Activated naive CD8-positive, alpha-beta T cell (primary cell): ENCODE results near the gene KLF16.
"Not testable (repeated sequence)": the region's sequence is repeated elsewhere in the genome, so short reads cannot be mapped to it uniquely, and the experiment has no call there.

Experiments used
- H3K27ac Mint-ChIP-seq: one replicate; pipeline ENCODE4 v1.8.0; 2021; ENCODE audit warnings: mixed read lengths
- H3K27me3 Mint-ChIP-seq: one replicate; pipeline ENCODE4 v1.8.0; 2021; ENCODE audit warnings: mixed read lengths
- H3K36me3 Mint-ChIP-seq: one replicate; pipeline ENCODE4 v1.8.0; 2021; ENCODE audit warnings: mixed read lengths
- H3K4me1 Mint-ChIP-seq: one replicate; pipeline ENCODE4 v1.8.0; 2021; ENCODE audit warnings: low read depth, mixed read lengths
- H3K4me3 Mint-ChIP-seq: one replicate; pipeline ENCODE4 v1.8.0; 2021; ENCODE audit warnings: mild to moderate bottlenecking, mixed read lengths
- H3K9me3 Mint-ChIP-seq: one replicate; pipeline ENCODE4 v1.8.0; 2021; ENCODE audit warnings: low read depth, mixed read lengths

Gene KLF16

DNA sequence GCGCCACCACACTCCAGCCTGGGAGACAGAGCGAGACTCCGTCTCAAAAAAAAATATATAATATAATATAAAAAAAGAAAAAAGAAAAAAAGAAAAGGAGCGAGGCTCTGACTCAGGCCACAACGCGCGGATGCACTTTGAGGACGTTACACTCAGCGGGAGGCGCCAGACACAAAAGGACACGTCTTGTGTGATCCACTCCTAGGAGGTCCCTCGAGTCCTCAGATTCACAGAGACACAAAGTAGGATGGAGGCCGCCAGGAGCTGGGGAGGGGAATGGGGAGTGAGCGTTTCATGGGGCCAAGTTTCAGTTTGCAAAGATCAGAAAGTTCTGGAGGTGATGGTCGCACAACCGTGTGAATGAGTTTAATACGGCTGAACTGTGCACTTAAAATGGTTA is 30.4 kb upstream of the KLF16 start:
- H3K36me3 Mint-ChIP-seq, result no peaks in the 10 kb centered on the region
- H3K4me1 Mint-ChIP-seq, result peaks cover 27% of the 10 kb centered on the region
- no peaks in the 10 kb centered on the region for H3K9me3 Mint-ChIP-seq
- H3K4me3 Mint-ChIP-seq, result no peak overlapping the region
- peak overlapping the region; percentile 81 for H3K27ac Mint-ChIP-seq
- H3K27me3 Mint-ChIP-seq, result no peaks in the 10 kb centered on the region

- Mint-ChIP-seq H3K4me1 (peaks cover 7% of the 10 kb centered on the region), H3K27me3 (no peaks in the 10 kb centered on the region), H3K4me3 (no peak overlapping the region), H3K27ac (no peak overlapping the region), H3K9me3 (no peaks in the 10 kb centered on the region), H3K36me3 (no peaks in the 10 kb centered on the region)
Observed at GRCh38 chr19:1889907-1890306, 26.5 kb upstream of the KLF16 start.

GRCh38 chr19:1888385-1888784 is 25.0 kb upstream of the KLF16 start:
- no peak overlapping the region for H3K4me3 Mint-ChIP-seq
- H3K27me3 Mint-ChIP-seq, result no peaks in the 10 kb centered on the region
- no peaks in the 10 kb centered on the region for H3K36me3 Mint-ChIP-seq
- peaks cover 9% of the 10 kb centered on the region for H3K4me1 Mint-ChIP-seq
- H3K9me3 Mint-ChIP-seq, result no peaks in the 10 kb centered on the region
- H3K27ac Mint-ChIP-seq, result no peak overlapping the region

DNA sequence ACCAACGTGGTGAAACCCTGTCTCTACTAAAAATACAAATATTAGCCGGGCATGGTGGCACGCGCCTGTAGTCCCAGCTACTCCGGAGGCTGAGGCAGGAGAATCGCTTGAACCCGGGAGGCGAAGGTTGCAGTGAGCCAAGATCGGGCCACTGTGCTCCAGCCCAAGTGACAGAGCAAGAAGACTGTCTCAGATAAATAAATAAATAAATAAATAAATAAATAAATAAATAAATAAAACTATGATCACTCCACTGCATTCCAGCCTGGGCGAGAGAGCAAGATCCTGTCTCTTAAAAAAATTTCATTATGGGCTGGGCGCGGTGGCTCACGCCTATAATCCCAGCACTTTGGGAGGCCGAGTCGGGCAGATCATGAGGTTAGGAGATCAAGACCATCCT is 23.0 kb upstream of the KLF16 start:
- H3K27me3 Mint-ChIP-seq, H3K27ac Mint-ChIP-seq, H3K9me3 Mint-ChIP-seq, H3K36me3 Mint-ChIP-seq, H3K4me3 Mint-ChIP-seq: not testable (repeated sequence)
- peaks cover 24% of the 10 kb centered on the region for H3K4me1 Mint-ChIP-seq

GRCh38 chr19:1885398-1886119 is 22.2 kb upstream of the KLF16 start, which contains the start of gene ABHD17A:
Gene ABHD17A (minus strand): TSS chr19:1885496. CDS start chr19:1881566, 3,930 bp downstream.
- H3K27ac Mint-ChIP-seq, result peak within 1 kb of the TSS; percentile 96
- H3K36me3 Mint-ChIP-seq, H3K9me3 Mint-ChIP-seq, H3K27me3 Mint-ChIP-seq: not testable (repeated sequence)
- H3K4me3 Mint-ChIP-seq, result peak within 1 kb of the TSS; percentile 99
- H3K4me1 Mint-ChIP-seq, result peaks cover 27% of the 10 kb centered on the region

DNA sequence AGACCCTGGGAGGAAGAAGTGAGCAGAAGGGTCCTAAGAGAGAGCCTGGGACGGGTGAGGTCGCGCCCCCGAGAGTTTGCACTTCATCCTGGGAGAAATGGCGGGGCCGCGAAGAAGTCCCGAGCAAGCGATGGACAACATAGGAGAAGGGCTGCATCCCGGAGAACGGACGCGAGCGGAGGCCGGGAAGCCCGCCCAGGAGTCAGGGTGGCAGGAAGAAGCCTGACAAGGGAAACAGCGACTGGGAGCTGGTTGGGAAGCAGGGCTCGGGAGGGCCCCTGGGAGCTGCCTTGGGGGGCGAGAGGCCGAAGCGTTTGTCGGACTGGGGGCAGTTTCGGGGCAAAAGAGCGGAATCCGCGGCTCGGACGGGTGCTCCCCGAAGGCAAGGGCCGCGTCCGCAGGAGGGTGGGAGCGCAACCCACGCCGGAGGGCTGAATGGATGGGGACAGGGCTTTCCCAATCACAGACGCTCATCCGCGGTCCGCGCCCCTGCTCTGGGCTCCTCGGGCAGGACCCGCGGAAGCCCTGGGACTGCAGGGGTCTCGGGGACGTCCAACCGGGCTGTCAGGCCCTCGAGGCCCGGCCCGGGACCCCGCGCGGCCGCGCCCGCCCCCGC is 21.4 kb upstream of the KLF16 start:
- H3K27ac Mint-ChIP-seq, result peak overlapping the region; percentile 96
- no peaks in the 10 kb centered on the region for H3K9me3 Mint-ChIP-seq
- H3K27me3 Mint-ChIP-seq, result no peaks in the 10 kb centered on the region
- no peaks in the 10 kb centered on the region for H3K36me3 Mint-ChIP-seq
- peaks cover 27% of the 10 kb centered on the region for H3K4me1 Mint-ChIP-seq
- peak overlapping the region; percentile 99 for H3K4me3 Mint-ChIP-seq

- Mint-ChIP-seq H3K9me3 (no peaks in the 10 kb centered on the region), H3K4me1 (peaks cover 27% of the 10 kb centered on the region), H3K27ac (peak overlapping the region; percentile 96), H3K36me3 (no peaks in the 10 kb centered on the region), H3K27me3 (no peaks in the 10 kb centered on the region), H3K4me3 (peak overlapping the region; percentile 99)
Observed at GRCh38 chr19:1884291-1884718, 20.9 kb upstream of the KLF16 start.

DNA sequence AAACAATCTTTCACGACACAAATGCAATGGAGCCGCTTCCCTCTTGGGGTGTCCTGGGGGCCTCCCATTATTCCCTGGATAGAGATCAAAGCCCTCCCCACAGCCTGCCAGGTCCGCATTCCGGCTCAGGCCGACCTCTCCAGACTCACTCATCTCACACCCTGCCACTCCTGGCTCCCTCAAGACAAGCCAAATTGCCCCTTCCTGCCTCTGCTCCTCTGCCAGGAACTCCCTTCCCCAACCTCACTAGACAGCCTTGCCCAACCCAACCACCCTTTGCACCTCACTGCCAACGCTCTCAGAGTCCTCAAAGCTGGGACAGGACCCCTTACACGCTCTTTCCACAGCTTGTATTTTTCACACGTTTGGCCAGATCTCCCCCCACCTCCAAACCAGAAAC is 20.4 kb upstream of the KLF16 start:
- H3K36me3 Mint-ChIP-seq, result no peaks in the 10 kb centered on the region

GRCh38 chr19:1882786-1883692 is 19.7 kb upstream of the KLF16 start:
- peak overlapping the region; percentile 96 for H3K27ac Mint-ChIP-seq
- peak overlapping the region; percentile 99 for H3K4me3 Mint-ChIP-seq
- H3K4me1 Mint-ChIP-seq, result peaks cover 27% of the 10 kb centered on the region
- no peaks in the 10 kb centered on the region for H3K36me3 Mint-ChIP-seq
- H3K9me3 Mint-ChIP-seq, result no peaks in the 10 kb centered on the region
- H3K27me3 Mint-ChIP-seq, result no peaks in the 10 kb centered on the region

More for the DNA sequence above, 20.4 kb upstream of the KLF16 start:
- peak overlapping the region; percentile 99 for H3K4me3 Mint-ChIP-seq
- no peaks in the 10 kb centered on the region for H3K9me3 Mint-ChIP-seq
- H3K27ac Mint-ChIP-seq, result peak overlapping the region; percentile 96
- H3K4me1 Mint-ChIP-seq, result peaks cover 27% of the 10 kb centered on the region
- no peaks in the 10 kb centered on the region for H3K27me3 Mint-ChIP-seq

DNA sequence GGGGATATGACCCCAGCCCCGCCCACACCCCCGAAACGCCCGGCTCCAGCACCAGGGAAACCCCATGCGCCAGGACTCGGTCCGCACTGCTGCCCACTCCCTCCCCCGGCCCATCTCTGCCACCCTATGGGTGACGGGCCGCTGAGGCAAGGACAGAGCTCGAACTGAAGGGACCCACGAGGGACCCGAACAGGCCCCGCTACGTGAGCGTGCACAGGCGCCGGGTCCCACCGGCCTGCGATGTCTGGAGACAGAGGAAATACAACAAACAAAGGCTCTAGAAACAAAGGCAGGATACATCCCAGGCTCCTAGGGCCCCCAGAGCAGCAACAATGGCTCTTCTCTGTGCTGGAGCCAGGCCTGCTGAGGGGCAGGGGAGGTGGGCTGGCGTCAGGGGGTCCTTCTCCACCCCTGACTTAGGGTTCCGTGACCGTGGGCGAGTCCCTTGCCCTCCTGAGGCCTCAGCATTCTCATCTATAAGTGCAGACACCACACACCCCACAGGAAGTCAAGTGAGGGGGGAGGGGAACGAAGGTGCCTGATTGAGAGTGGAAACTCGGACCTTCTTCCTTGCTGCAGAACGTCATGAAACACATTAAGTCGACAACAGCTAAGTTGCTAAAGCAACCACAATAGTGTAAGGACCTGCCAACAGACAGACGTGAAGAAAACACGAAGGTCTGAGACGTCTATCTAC is 18.9 kb upstream of the KLF16 start:
- Mint-ChIP-seq H3K27me3 (no peaks in the 10 kb centered on the region), H3K36me3 (no peaks in the 10 kb centered on the region), H3K4me3 (peak overlapping the region; percentile 99), H3K4me1 (peaks cover 26% of the 10 kb centered on the region), H3K27ac (peak overlapping the region; percentile 96), H3K9me3 (no peaks in the 10 kb centered on the region)

DNA sequence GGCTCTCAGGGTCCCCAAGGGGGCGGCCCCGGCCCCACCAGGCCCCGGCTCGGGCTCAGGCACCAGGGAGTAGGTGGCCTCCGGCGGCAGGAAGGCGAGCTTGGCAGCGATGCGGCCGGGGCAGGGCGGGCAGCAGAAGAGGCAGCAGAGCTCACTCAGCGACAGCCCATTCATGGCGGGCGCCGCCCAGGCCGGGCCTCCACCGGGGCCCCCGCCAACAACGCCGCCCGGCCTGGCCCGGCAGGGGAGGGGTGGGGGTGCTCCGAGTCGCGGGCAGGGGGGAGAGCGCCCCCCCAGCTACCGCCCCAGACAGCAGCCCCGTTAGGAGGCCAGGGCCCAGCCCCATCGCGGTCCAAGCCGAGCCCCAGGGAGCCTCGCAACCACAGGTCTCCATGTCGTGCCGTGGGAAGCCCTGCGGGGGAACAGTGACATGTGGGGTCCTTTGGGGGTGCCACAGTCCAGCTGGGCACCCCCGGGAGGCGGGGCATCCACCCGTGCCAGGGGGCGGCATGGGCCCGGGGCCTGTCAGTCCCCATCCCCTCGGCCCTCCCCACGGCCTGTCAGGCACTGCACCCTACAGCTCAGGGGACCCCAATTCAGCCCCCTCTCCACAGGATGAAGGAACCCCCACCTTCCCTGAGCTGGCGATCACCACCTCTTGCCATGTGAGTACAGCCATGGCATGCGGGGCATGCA is 18.2 kb upstream of the KLF16 start:
- H3K36me3 Mint-ChIP-seq, H3K27me3 Mint-ChIP-seq, H3K9me3 Mint-ChIP-seq: not testable (repeated sequence)
- H3K4me3 Mint-ChIP-seq, result peak overlapping the region; percentile 99
- peaks cover 27% of the 10 kb centered on the region for H3K4me1 Mint-ChIP-seq
- H3K27ac Mint-ChIP-seq, result peak overlapping the region; percentile 96

GRCh38 chr19:1880611-1881392 is 17.4 kb upstream of the KLF16 start:
- Mint-ChIP-seq H3K4me1 (peaks cover 32% of the 10 kb centered on the region), H3K27ac (peak overlapping the region; percentile 16), H3K9me3 (no peaks in the 10 kb centered on the region), H3K36me3 (no peaks in the 10 kb centered on the region), H3K4me3 (peak overlapping the region; percentile 64), H3K27me3 (no peaks in the 10 kb centered on the region)

DNA sequence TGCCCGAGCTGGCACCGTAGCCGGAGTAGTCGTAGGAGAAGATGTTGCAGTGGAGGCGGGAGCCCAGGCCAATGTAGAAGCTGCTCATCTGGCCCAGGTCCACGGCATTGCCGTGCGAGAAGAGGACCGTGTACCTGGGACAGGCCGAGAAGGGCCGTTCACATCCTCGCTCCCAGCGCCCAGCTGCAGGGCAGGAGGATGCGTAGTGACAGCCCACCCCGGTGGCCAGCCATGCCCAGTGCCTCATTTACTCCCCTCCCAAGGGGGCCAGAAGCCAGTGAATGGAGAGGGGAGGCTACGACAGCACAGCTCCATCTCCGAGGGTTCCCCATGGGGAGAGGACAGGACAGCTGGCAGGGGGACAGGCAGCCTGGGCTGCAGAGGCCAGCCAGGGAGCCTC is 16.6 kb upstream of the KLF16 start:
- not testable (repeated sequence) for H3K27ac Mint-ChIP-seq, H3K9me3 Mint-ChIP-seq, H3K4me3 Mint-ChIP-seq, H3K36me3 Mint-ChIP-seq, H3K27me3 Mint-ChIP-seq
- H3K4me1 Mint-ChIP-seq, result peaks cover 32% of the 10 kb centered on the region
